Purkinje cell (primary cell): ENCODE data around the gene KLRK1. TPM values are rescaled to one million over a fixed set of nuclear protein-coding genes. Genes with fewer than 3 reads are reported as not detected.

Source experiments
- polyA plus RNA-seq: library from polyadenylated mRNA; unstranded; fragments of >200 nt; fragmentation: Nextera tagmentation; gene quantifications from 2 replicates; pipeline ENCODE4 v1.2.1, GENCODE V29; 2014

Gene KLRK1
- not detected in 2 replicates for polyA plus RNA-seq

DNA sequence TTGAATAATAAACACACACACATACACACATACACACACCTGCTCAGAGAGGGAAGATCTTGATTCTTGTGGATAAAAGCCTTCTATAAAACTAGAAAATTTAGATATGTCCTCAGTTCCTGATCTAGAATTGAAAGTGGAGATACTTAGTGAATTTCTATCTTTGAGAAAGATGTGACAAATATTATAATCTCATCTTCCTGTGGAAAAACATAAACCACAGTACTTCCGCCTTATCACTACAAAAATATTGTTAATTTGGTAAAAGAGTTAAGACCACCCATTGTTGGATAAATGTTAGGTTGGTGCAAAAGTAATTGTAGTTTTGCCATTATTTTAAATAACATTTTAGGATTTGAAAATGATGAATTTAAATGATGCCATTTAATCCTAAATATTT, at the start of gene KLRK1:
Gene KLRK1, minus strand, starts transcription at position 138 of the 400 bp plus-strand sequence. CDS start 1,231 bp downstream, outside the sequence.

DNA sequence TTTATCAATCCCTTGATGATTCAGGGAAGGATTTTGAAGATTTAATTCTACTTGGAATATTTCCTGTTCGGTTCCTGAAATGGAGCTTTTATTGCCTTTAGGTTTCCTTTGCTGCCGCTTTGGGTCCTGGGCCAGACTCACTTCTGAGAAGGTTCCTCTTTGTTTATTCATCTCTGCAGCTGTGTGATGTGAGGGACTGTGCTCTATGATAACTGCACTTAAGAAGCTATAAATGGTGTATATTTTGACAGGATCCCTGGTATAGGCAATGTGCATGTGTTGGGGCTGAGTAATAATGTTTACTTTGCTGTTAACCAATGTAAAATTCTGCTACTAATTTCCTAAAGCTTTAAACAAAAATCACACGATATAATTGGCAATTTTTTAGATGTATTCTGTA, 46.0 kb upstream of the KLRK1 start, which contains the start of gene KLRC2:
Gene KLRC2, minus strand, starts transcription at position 195 of the 400 bp plus-strand sequence. Its CDS starts 24 bp downstream, at position 171.

DNA sequence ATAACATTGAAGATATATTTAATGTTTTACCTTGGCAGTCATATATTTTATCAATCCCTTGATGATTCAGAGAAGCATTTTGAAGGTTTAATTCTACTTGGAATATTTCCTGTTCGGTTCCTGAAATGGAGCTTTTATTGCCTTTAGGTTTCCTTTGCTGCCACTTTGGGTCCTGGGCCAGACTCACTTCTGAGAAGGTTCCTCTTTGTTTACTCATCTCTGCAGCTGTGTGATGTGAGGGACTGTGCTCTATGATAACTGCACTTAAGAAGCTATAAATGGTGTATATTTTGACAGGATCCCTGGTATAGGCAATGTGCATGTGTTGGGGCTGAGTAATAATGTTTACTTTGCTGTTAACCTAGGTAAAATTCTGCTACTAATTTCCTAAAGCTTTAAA, 30.5 kb upstream of the KLRK1 start, which contains the start of gene KLRC3:
Gene KLRC3, minus strand, starts transcription at position 262 of the 400 bp plus-strand sequence. Its CDS starts 45 bp downstream, at position 217.

DNA sequence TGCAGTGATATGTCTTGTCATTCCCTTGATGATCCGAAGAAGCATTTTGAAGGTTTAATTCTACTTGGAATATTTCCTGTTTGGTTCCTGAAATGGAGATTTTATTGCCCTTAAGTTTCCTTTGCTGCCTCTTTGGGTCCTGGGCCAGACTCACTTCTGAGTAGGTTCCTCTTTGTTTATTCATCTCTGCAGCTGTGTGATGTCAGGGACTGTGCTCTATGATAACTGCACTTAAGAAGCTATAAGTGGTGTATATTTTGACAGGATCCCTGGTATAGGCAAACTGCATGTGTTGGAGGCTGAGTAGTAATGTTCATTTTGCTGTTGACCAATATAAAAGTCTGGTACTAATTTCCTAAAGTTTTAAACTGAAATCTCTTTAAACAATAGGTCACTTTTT, 19.6 kb upstream of the KLRK1 start, which contains the start of gene KLRC4:
Gene KLRC4, minus strand, starts transcription at position 366 of the 400 bp plus-strand sequence. Its CDS starts 182 bp downstream, at position 184.

Other genes with a start within 250 kb of the KLRK1 start
- 0.28 and 1.1 TPM in 2 replicates for gene OLR1, start 217.9 kb downstream of the KLRK1 start, polyA plus RNA-seq
- gene TMEM52B, start 211.0 kb downstream of the KLRK1 start, polyA plus RNA-seq: not detected in 2 replicates
- 103 and 104 TPM in 2 replicates for gene GABARAPL1, start 177.2 kb downstream of the KLRK1 start, polyA plus RNA-seq
- gene KLRD1, start 82.2 kb downstream of the KLRK1 start, polyA plus RNA-seq: 0.09 and 0.32 TPM in 2 replicates
- 1.4 TPM in 1 of 2 replicates, not detected in the other for gene KLRC4, start 19.7 kb upstream of the KLRK1 start, polyA plus RNA-seq
- gene KLRC3, start 30.6 kb upstream of the KLRK1 start, polyA plus RNA-seq: 0.95 TPM in 1 of 2 replicates, not detected in the other
- 0.48 and 5.5 TPM in 2 replicates for gene KLRC2, start 46.0 kb upstream of the KLRK1 start, polyA plus RNA-seq
- gene KLRC1, start 63.3 kb upstream of the KLRK1 start, polyA plus RNA-seq: 0.35 TPM in 1 of 2 replicates, not detected in the other
- 0.67 TPM in 1 of 2 replicates, not detected in the other for gene EIF2S3B, start 115.8 kb upstream of the KLRK1 start, polyA plus RNA-seq
- 54.1 and 67.0 TPM in 2 replicates for gene MAGOHB, start 223.6 kb upstream of the KLRK1 start, polyA plus RNA-seq